MCF 10A (cell line): Measurements from ENCODE around the gene GSK3B. TPM values are rescaled to one million over a fixed set of nuclear protein-coding genes. Genes with fewer than 3 reads are reported as not detected.

ENCODE experiments used
- BruUV-seq: library from RNA; stranded (reverse); fragments of 400-500 nt; replicated peaks from 2 replicates; lab custom pipeline; 2021; lab: Mats Ljungman, UMichigan
- CTCF ChIA-PET: fragments of 300-600 bp; sonication (Branson Sonifier 250); formaldehyde crosslinking; extraction: SDS; loops from one replicate; lab custom pipeline; 2021; ENCODE audit warnings: antibody characterized with exemption, inconsistent platforms; lab: Yijun Ruan, JAX
- POLR2A ChIA-PET: fragments of 300-600, 350-650 bp; sonication (Branson Sonifier 250); formaldehyde crosslinking; extraction: SDS; loops from one replicate; lab custom pipeline; 2020; ENCODE audit warnings: antibody characterized with exemption, inconsistent platforms; lab: Yijun Ruan, JAX
- DNase-seq: peaks from one replicate; pipeline ENCODE4 v3.0.0-alpha.2; 2018; ENCODE audit not compliant: unreplicated experiment
- H3K27ac Mint-ChIP-seq: one replicate; pipeline ENCODE4 v1.8.0; 2022; ENCODE audit warnings: mild to moderate bottlenecking, low read depth, mixed read lengths; ENCODE audit not compliant: unreplicated experiment
- H3K27me3 Mint-ChIP-seq: one replicate; pipeline ENCODE4 v1.8.0; 2022; ENCODE audit warnings: mixed read lengths; ENCODE audit not compliant: insufficient read depth, unreplicated experiment
- H3K36me3 Mint-ChIP-seq: one replicate; pipeline ENCODE4 v1.8.0; 2022; ENCODE audit warnings: mild to moderate bottlenecking, moderate library complexity, mixed read lengths; ENCODE audit not compliant: insufficient read depth, unreplicated experiment
- H3K4me1 Mint-ChIP-seq: one replicate; pipeline ENCODE4 v1.8.0; 2022; ENCODE audit warnings: mixed read lengths; ENCODE audit not compliant: insufficient read depth, unreplicated experiment
- H3K4me3 Mint-ChIP-seq: one replicate; pipeline ENCODE4 v1.8.0; 2022; ENCODE audit warnings: mild to moderate bottlenecking, moderate library complexity, mixed read lengths; ENCODE audit not compliant: unreplicated experiment
- H3K9me3 Mint-ChIP-seq: one replicate; pipeline ENCODE4 v1.8.0; 2022; ENCODE audit warnings: mixed read lengths; ENCODE audit not compliant: unreplicated experiment
- intact Hi-C: fragments of 100-400 bp; cut with micrococcal nuclease; formaldehyde crosslinking; loops from 2 replicates; pipeline ENCODE4 v1.14.1; 2022
- total RNA-seq: library from RNA; stranded (reverse); gene quantifications from 2 replicates; pipeline ENCODE4 v1.2.3, GENCODE V29; 2022
- TF ChIP-seq, protein P1 (sequence below): fragments of 200-600 bp; IDR thresholded peaks from one replicate; pipeline ENCODE4 v1.8.0; 2022; ENCODE audit warnings: antibody characterized with exemption, mild to moderate bottlenecking; ENCODE audit not compliant: unreplicated experiment

GSK3B gene
- total RNA-seq, 1 experiment from 2014 or later: 71.5 TPM

DNA sequence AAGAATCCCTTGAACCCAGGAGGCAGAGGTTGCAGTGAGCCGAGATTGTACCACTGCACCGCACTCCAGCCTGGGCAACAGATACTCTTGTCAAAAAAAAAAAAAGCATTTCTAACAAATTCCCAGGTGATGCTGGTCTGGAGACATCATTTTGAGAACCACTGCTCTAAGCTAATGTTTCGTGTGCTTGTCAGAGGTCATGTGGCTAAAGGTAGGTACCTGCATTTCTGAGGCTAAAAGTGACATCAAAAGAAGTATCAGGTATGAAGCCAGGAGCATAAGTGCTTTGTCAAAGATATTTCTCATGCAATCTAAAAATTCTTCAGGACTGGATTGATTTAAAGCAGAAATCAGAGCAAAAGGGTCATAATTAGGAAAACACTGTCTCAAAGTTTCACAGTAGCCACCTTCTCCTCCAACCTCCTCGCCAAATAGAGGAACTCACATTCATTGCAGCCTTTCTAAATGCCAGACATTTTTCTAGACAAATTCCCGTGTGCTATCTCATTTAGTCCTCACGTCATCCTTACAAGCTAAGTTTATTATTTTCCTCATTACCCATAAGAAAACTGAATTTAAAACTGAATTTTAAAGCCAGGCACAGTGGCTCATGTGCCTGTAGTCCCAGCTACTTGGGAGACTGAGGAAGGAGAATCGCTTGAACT, 25.7 kb upstream of the GSK3B start:
- no peak for DNase-seq
- Mint-ChIP-seq H3K36me3 (no peaks in the 10 kb centered on the region), H3K27ac (no peak overlapping the region), H3K27me3 (no peaks in the 10 kb centered on the region), H3K4me1 (peaks cover 4% of the 10 kb centered on the region), H3K9me3 (peaks cover 14% of the 10 kb centered on the region), H3K4me3 (no peak overlapping the region)
- TF ChIP-seq, protein P1, sequence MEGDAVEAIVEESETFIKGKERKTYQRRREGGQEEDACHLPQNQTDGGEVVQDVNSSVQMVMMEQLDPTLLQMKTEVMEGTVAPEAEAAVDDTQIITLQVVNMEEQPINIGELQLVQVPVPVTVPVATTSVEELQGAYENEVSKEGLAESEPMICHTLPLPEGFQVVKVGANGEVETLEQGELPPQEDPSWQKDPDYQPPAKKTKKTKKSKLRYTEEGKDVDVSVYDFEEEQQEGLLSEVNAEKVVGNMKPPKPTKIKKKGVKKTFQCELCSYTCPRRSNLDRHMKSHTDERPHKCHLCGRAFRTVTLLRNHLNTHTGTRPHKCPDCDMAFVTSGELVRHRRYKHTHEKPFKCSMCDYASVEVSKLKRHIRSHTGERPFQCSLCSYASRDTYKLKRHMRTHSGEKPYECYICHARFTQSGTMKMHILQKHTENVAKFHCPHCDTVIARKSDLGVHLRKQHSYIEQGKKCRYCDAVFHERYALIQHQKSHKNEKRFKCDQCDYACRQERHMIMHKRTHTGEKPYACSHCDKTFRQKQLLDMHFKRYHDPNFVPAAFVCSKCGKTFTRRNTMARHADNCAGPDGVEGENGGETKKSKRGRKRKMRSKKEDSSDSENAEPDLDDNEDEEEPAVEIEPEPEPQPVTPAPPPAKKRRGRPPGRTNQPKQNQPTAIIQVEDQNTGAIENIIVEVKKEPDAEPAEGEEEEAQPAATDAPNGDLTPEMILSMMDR: no peak
- ChIA-PET POLR2A (interaction anchor here (0.7 to 1.9 kb wide), 2 partner anchors 17 to 83 kb away, joined by 4 to 5 read pairs; no protein-coding TSS in a partner anchor), CTCF (no interaction called here)
- BruUV-seq: no TSS peak
- intact Hi-C loops: no loop called here

DNA sequence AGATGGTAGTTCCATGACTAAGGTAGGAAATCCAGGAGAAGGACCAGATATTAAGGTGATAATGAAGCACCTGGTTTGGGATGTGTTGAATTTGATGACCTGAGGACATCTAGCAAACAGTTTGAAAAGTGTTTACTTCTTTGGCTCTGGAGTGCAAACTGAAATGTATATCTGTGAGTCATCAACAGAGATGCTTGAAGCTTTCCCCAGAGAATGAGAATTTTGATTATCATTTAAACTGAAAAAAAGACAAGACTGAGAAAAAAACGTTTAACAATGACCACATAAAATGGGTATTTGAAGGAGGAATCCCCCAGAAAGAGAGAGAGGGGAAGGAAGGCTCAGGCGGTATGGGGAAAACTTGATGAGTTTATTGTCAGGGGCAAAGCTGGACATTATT, 20.7 kb upstream of the GSK3B start:
- no peaks in the 10 kb centered on the region for H3K27me3 Mint-ChIP-seq
- intact Hi-C loops: no loop called here
- peak overlapping the region; percentile 4 for H3K27ac Mint-ChIP-seq
- no peak overlapping the region for H3K4me3 Mint-ChIP-seq
- DNase-seq: no peak
- TF ChIP-seq, protein P1: no peak
- CTCF ChIA-PET: no interaction called here
- H3K9me3 Mint-ChIP-seq: peaks cover 7% of the 10 kb centered on the region
- POLR2A ChIA-PET: interaction anchor here (0.8 to 14.5 kb wide), 6 partner anchors 12 to 208 kb away, joined by 3 to 284 read pairs (median 10); partner anchors contain the start of gene GSK3B
- BruUV-seq: no TSS peak
- H3K36me3 Mint-ChIP-seq: no peaks in the 10 kb centered on the region
- peaks cover 51% of the 10 kb centered on the region for H3K4me1 Mint-ChIP-seq

DNA sequence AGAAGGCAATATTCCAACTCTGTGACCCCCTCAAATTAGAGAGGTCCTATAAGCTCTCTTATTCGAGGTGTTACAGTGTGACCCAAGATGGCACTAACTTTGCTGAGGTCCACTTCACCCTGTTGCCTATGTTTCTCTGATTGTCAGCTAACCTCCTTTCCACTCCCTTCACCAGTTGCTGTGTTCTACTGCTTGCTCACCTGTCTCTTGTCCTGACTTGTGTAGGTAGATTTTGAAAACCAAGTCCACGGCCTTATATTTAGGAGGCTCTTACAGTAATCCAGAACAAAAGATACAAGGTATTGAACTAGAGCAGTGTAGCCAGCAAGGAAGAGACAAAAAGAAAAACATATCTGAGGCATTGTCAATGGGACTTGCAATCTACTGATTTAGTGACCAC, 20.1 kb upstream of the GSK3B start:
- TF ChIP-seq, protein P1: no peak
- DNase-seq: no peak
- no peaks in the 10 kb centered on the region for H3K36me3 Mint-ChIP-seq
- CTCF ChIA-PET: interaction anchor here (0.5 to 1.5 kb wide), 10 partner anchors 12 to 741 kb away, joined by 3 to 6 read pairs (median 3); no protein-coding TSS in a partner anchor
- BruUV-seq: no TSS peak
- H3K9me3 Mint-ChIP-seq: peaks cover 7% of the 10 kb centered on the region
- no peak overlapping the region for H3K4me3 Mint-ChIP-seq
- H3K4me1 Mint-ChIP-seq: peaks cover 51% of the 10 kb centered on the region
- intact Hi-C loops: no loop called here
- H3K27ac Mint-ChIP-seq: peak overlapping the region; percentile 73
- no peaks in the 10 kb centered on the region for H3K27me3 Mint-ChIP-seq
- POLR2A ChIA-PET: interaction anchor here (0.6 to 14.5 kb wide), 17 partner anchors 9 to 822 kb away, joined by 3 to 284 read pairs (median 6); partner anchors contain the start of gene GSK3B
